Uterus (tissue), 4 donors: ENCODE data around the gene OSR1. TPM values are rescaled to one million over a fixed set of nuclear protein-coding genes. Genes with fewer than 3 reads are reported as not detected.

ENCODE experiments used
- DNase-seq, 2 donors: peaks; one replicate each; pipeline ENCODE4 v3.0.0-alpha.2; 2019 to 2020
- H3K27ac ChIP-seq, 2 donors: fragments of 200-600 bp; sonication (generic); 1 replicate in 1 of 2; 2 replicates in 1 of 2; pipeline ENCODE4 v1.5.1; 2016 to 2018
- H3K27me3 ChIP-seq, 2 donors: fragments of 200-600 bp; sonication (generic); one replicate each; pipeline ENCODE4 v1.5.1; 2018 to 2019; ENCODE audit warnings: control low read depth in 1 of 2
- H3K36me3 ChIP-seq, 2 donors: fragments of 200-600 bp; sonication (generic); one replicate each; pipeline ENCODE4 v1.5.1; 2019; ENCODE audit warnings: control low read depth in 1 of 2
- H3K4me1 ChIP-seq, 2 donors: fragments of 200-600 bp; sonication (generic); one replicate each; pipeline ENCODE4 v1.5.1; 2018 to 2019; ENCODE audit warnings: control low read depth in 1 of 2
- H3K4me3 ChIP-seq, 2 donors: fragments of 200-600 bp; sonication (generic); 1 replicate in 1 of 2; 2 replicates in 1 of 2; pipeline ENCODE4 v1.5.1; 2018 to 2019; ENCODE audit warnings: mild to moderate bottlenecking in 1 of 2
- H3K9me3 ChIP-seq, 2 donors: fragments of 200-600 bp; sonication (generic); one replicate each; pipeline ENCODE4 v1.5.1; 2019; ENCODE audit warnings: control low read depth in 1 of 2
- POLR2A ChIP-seq, 2 donors: fragments of 450-650 bp; IDR thresholded peaks; one replicate each; pipeline ENCODE4 v1.6.1; 2016; ENCODE audit warnings: antibody characterized with exemption in 2 of 2, mild to moderate bottlenecking in 1 of 2, moderate library complexity in 1 of 2
- intact Hi-C: fragments of 100-400 bp; cut with DNase I; formaldehyde crosslinking; loops from one replicate; pipeline ENCODE4 v1.15.1; 2023; ENCODE audit warnings: low total_unique reads
- total RNA-seq, 4 donors: library from RNA; depleted of rRNA in 3 of 4; stranded (reverse); fragments of >200 nt in 3 of 4; gene quantifications; one replicate each; pipeline versions ENCODE4 v1.1.0 to v1.2.4, GENCODE V29; 2014 to 2023
- TF ChIP-seq, protein P1 (sequence below), 4 experiments: fragments of 200-600 bp in 2 of 4; fragments of 450-650 bp in 2 of 4; sonication (generic) in 2 of 4; IDR thresholded peaks; one replicate each; pipeline ENCODE4 v1.5.1; 2016 to 2019; ENCODE audit warnings: antibody characterized with exemption in 4 of 4, mild to moderate bottlenecking in 2 of 4, moderate library complexity in 1 of 4
- donor health status: DM: yes; HTN: yes; CAD: no.

The OSR1 gene
- total RNA-seq, 4 donors from 2014 or later = 4.7 to 26.2 (median 18.6) TPM

DNA sequence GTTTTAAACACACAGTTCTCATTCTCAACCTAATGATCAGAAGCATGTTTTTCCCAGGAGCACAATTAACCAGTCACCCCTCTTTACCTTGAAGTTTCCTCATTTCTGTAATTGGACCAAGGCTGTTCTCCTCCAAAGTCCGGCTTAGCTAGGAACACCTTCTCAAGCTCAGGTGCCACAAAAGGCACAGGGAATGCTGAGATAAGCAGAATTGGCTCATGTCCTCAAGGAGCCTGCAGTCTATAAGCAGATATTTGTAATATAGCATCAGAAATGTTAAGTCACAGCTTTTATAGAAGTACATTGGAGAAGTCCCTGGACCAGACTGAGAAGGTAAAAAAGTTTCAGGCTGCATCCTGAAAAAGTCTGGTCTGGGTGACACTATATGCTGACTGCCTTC, 20.7 kb downstream of the OSR1 start:
- no peak for TF ChIP-seq POLR2A (IDR thresholded peaks at IDR 0.05)
- TF ChIP-seq, protein P1, sequence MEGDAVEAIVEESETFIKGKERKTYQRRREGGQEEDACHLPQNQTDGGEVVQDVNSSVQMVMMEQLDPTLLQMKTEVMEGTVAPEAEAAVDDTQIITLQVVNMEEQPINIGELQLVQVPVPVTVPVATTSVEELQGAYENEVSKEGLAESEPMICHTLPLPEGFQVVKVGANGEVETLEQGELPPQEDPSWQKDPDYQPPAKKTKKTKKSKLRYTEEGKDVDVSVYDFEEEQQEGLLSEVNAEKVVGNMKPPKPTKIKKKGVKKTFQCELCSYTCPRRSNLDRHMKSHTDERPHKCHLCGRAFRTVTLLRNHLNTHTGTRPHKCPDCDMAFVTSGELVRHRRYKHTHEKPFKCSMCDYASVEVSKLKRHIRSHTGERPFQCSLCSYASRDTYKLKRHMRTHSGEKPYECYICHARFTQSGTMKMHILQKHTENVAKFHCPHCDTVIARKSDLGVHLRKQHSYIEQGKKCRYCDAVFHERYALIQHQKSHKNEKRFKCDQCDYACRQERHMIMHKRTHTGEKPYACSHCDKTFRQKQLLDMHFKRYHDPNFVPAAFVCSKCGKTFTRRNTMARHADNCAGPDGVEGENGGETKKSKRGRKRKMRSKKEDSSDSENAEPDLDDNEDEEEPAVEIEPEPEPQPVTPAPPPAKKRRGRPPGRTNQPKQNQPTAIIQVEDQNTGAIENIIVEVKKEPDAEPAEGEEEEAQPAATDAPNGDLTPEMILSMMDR (IDR thresholded peaks at IDR 0.05) = no peak
- intact Hi-C loops = no loop called here

DNA sequence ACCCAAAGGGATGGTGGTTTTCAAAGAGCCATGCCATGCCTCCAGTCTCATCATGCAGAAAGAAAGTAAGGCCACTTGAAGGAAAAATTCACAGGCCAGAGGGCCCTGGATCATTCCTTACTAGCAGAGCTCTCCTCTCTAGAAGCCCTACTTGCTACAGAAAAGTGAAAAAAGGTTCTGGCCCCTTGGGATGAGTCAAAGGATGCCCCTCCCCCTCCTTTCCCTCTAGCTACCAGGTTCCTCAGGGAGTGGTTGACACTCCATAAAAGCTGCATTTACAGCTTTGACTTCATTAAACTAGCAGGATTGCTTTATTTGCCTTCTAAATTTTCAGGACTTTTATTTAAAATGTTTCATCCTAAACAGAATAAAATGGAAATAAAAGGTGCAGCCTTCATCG, 21.2 kb downstream of the OSR1 start:
- intact Hi-C loops = no loop called here
- no peak for DNase-seq
- Histone ChIP-seq H3K36me3 (no peaks in the 10 kb centered on the region), H3K9me3 (no peaks in the 10 kb centered on the region), H3K4me1 (no peaks in the 10 kb centered on the region), H3K27me3 (no peaks in the 10 kb centered on the region), H3K27ac (no peak overlapping the region), H3K4me3 (no peak overlapping the region)
- TF ChIP-seq, protein P1 (IDR thresholded peaks at IDR 0.05) = no peak
- no peak for TF ChIP-seq POLR2A (IDR thresholded peaks at IDR 0.05)

More for the DNA sequence above, 20.7 kb downstream of the OSR1 start:
- Histone ChIP-seq H3K27ac (no peak overlapping the region), H3K4me1 (no peaks in the 10 kb centered on the region), H3K27me3 (no peaks in the 10 kb centered on the region), H3K4me3 (no peak overlapping the region), H3K9me3 (no peaks in the 10 kb centered on the region), H3K36me3 (no peaks in the 10 kb centered on the region)
- no peak for DNase-seq

DNA sequence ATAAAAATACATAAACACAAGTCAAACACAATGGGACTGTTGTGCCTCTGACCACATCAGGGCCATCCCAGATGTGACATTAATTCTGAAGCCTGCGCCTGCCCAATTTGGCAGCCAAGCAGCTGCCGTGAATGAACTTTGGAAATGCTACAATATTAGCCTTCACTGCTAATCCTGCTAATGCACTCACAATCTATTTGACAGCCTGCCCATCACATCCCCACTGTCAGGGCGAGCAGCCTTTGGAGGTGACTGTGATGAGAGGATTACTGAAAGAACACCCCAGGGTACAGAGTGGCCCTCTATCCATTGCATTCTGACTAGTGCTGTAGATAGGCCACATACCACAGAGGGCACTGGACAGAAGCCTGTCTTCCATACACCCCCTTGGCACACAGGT, 21.6 kb downstream of the OSR1 start:
- no peaks in the 10 kb centered on the region for H3K36me3 ChIP-seq
- no peak overlapping the region for H3K4me3 ChIP-seq
- no peaks in the 10 kb centered on the region for H3K9me3 ChIP-seq
- no peaks in the 10 kb centered on the region for H3K27me3 ChIP-seq
- no peaks in the 10 kb centered on the region for H3K4me1 ChIP-seq
- no peak for DNase-seq
- TF ChIP-seq, protein P1 (IDR thresholded peaks at IDR 0.05) = no peak
- no peak for TF ChIP-seq POLR2A (IDR thresholded peaks at IDR 0.05)
- H3K27ac ChIP-seq = no peak overlapping the region
- intact Hi-C loops = no loop called here

DNA sequence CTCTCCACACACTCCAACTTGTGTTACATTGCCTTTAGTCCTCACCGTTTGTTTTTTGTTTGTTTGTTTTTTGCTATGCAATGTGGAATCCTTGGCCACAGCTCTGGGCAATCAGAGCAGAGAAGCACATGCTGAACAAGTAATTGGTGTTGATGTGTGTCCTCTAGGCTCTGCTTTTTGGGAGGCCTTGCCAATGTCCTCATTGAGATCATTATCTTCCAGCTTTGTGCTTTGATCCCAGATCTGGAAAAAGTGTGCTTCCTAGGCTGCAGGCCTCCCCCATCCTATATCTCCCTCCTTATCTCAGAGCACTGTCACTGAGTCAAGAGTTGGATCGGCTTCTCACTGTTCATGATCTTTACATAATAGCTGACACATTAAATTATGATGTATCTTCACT, 25.9 kb downstream of the OSR1 start:
- intact Hi-C loops = no loop called here
- Histone ChIP-seq H3K36me3 (no peaks in the 10 kb centered on the region), H3K4me1 (no peaks in the 10 kb centered on the region), H3K9me3 (no peaks in the 10 kb centered on the region), H3K27ac (no peak overlapping the region), H3K4me3 (no peak overlapping the region), H3K27me3 (no peaks in the 10 kb centered on the region)
- DNase-seq = no peak
- TF ChIP-seq, protein P1 (IDR thresholded peaks at IDR 0.05) = no peak
- TF ChIP-seq POLR2A (IDR thresholded peaks at IDR 0.05) = no peak

DNA sequence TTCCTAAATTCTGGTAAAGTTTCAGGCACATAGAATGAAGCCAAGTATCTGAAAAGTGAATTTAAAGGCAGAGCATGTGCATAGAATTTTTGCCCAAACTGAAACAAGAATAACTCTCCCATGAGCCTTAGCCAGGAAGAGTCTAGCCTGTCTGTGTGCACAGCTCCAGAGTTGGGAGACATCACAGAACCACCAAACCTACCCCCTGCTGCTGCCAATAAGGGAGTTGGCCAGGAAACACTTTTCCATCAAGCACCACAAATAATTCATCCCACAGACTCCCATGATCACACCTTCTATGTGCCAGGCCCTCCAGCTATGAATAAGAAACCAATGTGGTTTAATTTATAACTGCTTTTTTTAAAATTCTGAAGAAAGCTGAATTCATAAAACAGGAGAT, 27.0 kb downstream of the OSR1 start:
- no peaks in the 10 kb centered on the region for H3K27me3 ChIP-seq
- intact Hi-C loops = no loop called here
- no peaks in the 10 kb centered on the region for H3K36me3 ChIP-seq
- H3K9me3 ChIP-seq = no peaks in the 10 kb centered on the region
- TF ChIP-seq, protein P1 (IDR thresholded peaks at IDR 0.05) = no peak
- no peak for TF ChIP-seq POLR2A (IDR thresholded peaks at IDR 0.05)
- H3K27ac ChIP-seq = no peak overlapping the region
- DNase-seq = no peak
- H3K4me3 ChIP-seq = no peak overlapping the region
- H3K4me1 ChIP-seq = no peaks in the 10 kb centered on the region
